ENCODE measurements around the gene ZKSCAN1.
A peak's percentile ranks its signal among the peaks of the same experiment; 100 is the strongest.
"Not testable (repeated sequence)": the region's sequence is repeated elsewhere in the genome, so short reads cannot be mapped to it uniquely, and the experiment has no call there.

ZKSCAN1 gene

DNA sequence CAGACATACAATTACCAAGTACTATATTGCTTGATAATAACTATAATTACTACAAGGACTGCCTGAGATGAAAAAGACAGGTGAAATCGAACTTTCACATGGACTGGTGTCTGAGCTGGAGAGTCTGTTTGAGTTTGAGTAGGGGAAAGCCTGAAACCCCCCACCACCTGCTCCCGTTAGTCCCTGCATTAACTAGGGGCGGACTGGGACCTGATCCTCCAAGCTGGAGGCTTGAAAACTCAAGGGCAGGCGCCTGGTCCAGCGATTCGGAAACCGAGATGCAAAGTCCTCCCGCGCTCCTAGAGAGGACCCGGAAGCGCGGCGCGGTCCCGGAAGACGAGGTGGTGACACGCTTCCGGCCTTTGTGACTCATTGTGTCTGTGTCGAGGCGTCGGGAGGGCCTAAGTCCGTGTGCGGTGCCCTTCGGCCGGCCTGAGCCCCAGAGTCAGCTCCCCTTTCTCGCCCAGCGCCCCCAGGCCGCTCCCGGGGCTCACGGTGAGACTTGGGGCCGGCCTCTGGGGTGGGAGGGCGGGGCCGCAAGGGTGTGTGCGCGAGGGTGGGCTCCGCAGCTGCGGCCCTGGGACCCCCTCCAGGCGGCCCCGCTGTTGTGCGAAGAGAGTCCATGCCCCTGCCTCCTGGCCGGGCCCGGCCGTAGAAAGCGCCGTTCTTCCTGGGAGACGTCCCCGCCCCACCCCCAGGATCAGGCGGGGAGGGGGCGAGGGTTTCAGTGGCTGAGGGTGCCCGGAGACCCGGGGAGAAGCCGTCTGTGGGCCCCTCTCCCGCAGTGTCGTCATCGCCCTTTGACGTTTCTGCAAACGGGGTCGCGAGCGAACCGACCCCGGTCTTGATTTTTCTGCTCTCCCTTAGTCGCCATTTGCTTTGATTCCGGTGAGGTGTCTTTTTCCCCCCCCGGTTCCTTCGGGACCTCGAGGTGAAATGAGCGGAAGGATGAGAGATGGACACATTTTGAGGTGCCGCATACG is at the start of gene ZKSCAN1:
Gene ZKSCAN1, plus strand, starts transcription at position 365 of the 983 bp plus-strand sequence. CDS start 7,911 bp downstream, outside the sequence.
- DNase-seq = peak; percentile 88

GRCh38 chr7:99969298-99969697 is 46.1 kb upstream of the ZKSCAN1 start:
- no peak for DNase-seq

- DNase-seq = not testable (repeated sequence)
Measured at GRCh38 chr7:99969813-99970212, 45.6 kb upstream of the ZKSCAN1 start.

DNA sequence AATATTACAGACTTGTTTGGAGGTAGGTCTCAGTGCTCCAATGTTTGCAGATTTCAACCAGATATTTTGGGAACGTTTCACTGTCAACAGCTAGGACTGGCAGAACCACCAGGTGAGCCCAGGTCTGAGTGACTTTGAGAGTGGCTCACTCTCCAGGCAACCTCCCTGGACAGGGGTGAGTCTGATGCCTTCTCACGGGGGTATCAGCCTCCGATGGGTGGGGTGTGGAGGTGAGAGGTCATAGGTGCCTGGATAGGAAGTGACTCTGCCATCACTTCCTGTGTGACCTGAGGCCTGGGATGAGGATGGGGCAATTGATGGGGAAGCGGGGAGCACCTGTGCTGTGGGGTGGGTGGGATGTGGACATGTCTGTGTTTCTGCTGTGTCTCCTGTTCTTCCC is 44.2 kb upstream of the ZKSCAN1 start:
- DNase-seq = no peak

DNA sequence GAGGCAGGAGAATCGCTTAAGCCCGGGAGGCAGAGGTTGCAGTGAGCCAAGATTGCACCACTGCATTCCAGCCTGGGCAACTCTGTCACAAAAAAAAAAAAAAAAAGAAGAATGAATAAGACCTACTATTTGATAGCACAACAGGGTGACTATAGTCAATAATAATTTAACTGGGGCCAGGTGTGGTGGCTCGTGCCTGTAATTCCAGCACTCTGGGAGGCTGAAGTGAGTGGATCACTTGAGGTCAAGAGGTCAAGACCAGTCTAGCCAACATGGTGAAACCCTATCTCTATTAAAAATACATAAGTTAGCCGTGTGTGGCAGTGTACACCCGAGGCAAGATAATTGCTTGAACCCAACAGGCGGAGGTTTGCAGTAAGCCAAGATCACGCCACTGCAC is 41.6 kb upstream of the ZKSCAN1 start:
- not testable (repeated sequence) for DNase-seq

DNA sequence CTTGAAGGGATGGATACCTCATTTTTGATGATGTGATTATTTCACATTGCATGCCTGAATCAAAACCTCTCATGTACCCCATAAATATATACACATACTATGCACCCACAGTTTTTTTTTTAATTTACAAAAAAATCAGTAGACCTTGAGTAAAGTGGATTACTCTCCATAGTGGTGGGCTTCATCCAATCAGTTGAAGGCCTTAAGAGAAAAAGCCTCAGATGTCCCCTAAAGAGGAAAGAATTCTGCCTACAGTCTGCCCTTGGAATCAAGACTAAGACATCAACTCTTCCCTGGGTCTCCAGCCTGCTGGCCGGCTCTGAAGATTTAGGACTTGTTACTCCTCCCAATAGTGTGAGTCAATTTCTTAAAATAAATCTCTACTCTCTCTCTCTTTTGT is 40.7 kb upstream of the ZKSCAN1 start:
- DNase-seq = no peak

DNA sequence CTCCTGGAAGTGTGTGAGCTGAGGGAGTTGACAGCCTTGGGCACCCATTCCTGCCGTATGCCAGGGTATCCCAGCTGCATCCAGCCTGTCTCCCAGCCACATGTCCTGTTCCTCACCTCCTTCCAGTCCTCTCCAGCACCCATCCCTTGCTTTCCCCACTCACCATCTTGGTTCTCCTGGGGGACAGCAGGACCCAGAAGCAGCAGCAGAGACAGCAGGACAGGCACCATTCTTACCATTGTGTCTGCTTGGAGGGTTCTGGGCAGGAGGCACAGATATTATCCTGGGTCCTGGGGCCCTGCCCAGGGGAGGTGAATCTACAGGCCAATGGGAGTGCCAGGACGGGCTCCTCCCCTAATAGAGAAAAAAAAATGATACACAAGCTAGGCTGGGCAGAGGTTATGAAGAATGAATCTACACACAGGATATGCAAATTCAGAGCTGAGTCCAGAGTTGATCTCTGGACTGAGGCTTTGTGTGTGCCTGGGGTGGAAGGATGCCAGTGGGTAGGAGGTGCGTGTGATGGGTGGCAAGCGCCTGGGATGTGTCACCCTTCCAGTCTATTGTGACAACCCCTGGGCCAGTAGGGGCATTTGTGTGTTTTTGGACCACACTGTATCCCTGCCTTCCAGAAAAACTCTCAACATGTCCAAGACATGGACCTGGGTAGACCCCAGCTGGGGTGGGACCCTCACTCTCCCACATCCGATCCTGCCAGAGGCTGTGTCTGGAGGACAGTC is 39.4 kb upstream of the ZKSCAN1 start, which contains the start of gene AZGP1:
Gene AZGP1, minus strand, starts transcription at position 250 of the 740 bp plus-strand sequence. Its CDS starts 11 bp downstream, at position 239.
- no peak for DNase-seq

DNA sequence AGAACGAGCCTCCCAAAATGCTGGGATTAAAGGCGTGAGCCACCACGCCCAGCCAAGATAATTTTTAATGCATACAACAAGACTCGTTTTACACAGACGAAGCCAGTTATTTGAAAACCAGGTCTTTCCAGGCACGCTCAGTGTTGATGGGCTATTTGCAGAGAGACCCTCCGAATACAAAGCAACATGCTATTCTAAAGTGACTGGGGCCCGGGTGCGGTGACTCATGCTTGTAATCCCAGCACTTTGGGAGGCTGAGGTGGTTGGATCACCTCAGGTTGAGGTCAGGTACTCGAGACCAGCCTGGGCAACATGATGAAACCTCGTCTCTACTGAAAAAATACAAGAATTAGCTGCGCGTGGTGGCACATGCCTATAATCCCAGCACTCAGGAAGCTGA is 38.8 kb upstream of the ZKSCAN1 start:
- DNase-seq = no peak

- DNase-seq = peak; percentile 76
Measured at GRCh38 chr7:99979814-99980225, 35.6 kb upstream of the ZKSCAN1 start.

GRCh38 chr7:99980448-99980872 is 34.9 kb upstream of the ZKSCAN1 start:
- not testable (repeated sequence) for DNase-seq

DNA sequence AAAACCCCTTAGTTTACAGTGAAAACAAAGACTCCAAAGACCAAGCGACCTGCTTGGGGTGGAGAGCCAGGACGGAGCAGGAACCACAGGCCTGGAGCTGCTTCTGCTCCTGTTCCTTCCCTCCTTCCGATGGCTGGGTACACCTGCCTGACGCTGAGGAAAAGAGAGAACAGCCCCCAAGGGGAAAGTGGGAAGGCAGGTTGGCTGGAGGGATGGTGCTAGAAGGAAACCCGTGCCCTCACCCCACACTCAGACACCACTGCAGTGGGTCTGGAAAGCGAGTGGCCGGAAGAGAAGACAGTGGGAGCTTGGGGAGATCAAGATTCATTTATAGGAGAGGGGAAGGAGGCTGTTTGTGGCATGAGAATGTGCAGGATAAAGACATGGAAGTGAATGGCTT is 34.3 kb upstream of the ZKSCAN1 start:
- not testable (repeated sequence) for DNase-seq

GRCh38 chr7:99984593-99984992 is 30.8 kb upstream of the ZKSCAN1 start:
- DNase-seq = no peak

DNA sequence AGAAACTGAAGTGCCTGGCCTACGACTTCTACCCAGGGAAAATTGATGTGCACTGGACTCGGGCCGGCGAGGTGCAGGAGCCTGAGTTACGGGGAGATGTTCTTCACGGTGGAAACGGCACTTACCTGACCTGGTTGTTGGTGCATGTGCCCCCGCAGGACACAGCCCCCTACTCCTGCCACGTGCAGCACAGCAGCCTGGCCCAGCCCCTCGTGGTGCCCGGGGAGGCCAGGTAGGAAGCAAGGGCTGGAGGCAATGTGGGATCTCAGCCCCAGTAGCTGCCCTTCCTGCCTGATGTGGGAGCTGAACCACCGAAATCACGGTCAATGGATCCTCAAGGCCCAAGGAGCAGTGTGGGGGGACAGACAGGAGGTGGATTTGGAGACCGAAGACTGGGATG is 28.1 kb upstream of the ZKSCAN1 start:
- DNase-seq = not testable (repeated sequence)

DNA sequence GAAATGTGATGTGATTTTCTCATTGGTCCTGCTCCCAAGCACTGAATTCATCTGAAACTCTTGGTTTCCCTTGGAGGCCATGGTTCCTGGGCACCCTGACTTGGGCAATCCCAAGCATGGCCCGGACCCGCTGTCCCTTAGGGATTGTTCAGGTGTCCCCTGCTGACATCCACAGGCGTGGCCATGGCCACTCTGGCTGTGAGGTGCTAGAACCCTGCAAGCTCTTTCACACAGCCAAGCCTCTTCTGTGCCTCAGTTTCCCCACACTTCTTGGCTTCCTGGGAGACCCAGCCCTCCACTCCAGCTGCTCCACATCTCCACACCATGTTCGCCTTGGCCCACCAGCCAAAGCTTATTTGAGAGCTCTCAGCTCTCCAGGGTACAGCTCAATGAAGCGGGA is 27.6 kb upstream of the ZKSCAN1 start:
- no peak for DNase-seq

DNA sequence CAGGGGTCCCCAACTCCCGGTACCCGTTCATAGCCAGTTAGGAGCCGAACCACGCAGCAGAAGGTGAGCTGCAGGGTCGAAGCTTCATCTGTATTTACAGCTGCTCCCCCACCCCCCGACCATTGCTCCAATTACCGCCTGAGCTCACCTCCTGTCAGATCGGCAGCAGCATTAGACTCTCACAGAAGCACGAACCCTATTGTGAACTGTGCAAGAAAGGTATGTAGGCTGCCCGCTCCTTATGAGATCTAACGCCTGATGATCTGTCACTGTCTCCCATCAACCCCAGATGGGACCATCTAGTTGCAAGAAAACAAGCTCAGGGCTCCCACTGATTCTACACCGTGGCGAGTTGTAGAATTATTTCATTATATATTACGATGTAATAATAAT is 24.9 kb upstream of the ZKSCAN1 start:
- DNase-seq = no peak

- DNase-seq = not testable (repeated sequence)
Measured at GRCh38 chr7:99991543-99991942, 23.9 kb upstream of the ZKSCAN1 start.

GRCh38 chr7:99992330-99993038 is 22.9 kb upstream of the ZKSCAN1 start:
- DNase-seq = no peak

- DNase-seq = no peak
Measured at GRCh38 chr7:99994819-99995218, 20.6 kb upstream of the ZKSCAN1 start.

GRCh38 chr7:99996755-99997544 is 18.4 kb upstream of the ZKSCAN1 start:
- no peak for DNase-seq

DNA sequence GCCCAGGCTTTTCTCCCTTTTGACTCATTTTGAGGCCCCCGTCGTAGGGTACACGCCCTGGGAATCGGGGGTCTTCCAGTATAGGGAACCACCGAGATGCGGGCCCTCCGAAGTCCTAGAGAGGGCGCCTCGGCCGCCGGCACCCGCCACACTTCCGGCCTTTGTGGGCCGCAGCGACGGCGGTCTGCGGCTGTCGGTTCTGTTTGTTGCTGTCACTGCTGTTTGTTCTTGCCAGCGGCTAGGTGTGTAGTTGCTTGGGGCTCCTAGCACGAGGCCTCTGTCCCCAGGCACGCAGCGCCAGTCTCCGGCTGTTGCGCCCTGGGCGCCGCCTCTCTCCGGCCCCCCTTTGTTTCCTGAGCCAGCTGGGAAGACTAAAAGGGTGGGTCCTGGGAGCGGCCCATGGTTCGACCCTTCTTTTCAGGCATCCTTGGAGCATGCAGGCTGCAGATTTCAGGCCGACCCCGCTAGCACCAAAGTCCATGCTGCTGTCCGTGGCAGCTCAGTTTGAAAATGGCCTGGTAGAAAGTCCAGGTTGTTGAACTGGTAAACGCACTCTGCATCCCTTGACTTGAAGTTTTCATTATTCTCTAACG is 17.8 kb upstream of the ZKSCAN1 start:
- DNase-seq = peak; percentile 77 to 81

DNA sequence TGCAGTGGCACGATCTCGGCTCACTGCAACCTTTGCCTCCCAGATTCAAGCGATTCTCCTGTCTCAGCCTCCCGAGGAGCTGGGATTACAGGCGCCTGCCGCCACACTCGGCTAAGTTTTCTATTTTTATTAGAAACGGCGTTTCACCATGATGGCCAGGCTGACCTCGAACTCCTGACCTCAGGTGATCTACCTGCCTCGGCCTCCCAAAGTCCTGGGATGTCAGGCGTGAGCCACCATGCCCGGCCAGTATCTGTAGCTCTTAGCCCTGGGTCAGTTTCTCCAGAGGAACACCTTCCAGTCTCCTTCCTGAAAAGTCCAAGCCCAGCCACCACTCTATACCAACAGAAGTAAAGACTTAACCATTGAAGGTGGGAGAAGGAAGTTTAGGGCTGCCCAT is 15.2 kb upstream of the ZKSCAN1 start:
- DNase-seq = no peak

All from activated T-cell treated with anti-CD3 and anti-CD28 coated beads, Interleukin-2, amount 50 U/mL, for 48 hours (primary cell).